Endothelial cell of umbilical vein (primary cell): ENCODE measurements around the gene SLC22A23. TPM values are rescaled to one million over a fixed set of nuclear protein-coding genes. Genes with fewer than 3 reads are reported as not detected.
A peak's percentile ranks its signal among the peaks of the same experiment; 100 is the strongest.

Source experiments
- BruUV-seq: library from RNA; stranded (reverse); fragments of 400-500 nt; replicated peaks from 2 replicates; lab custom pipeline; 2021; lab: Mats Ljungman, UMichigan
- CTCF ChIA-PET: fragments of 300-600, 350-600 bp; sonication (Branson Sonifier 250); formaldehyde crosslinking; loops from one replicate; lab custom pipeline; 2021; ENCODE audit warnings: antibody characterized with exemption, inconsistent platforms; lab: Charles Lee
- POLR2A ChIA-PET: fragments of 300-600, 350-600 bp; sonication (Branson Sonifier 250); formaldehyde crosslinking; loops from one replicate; lab custom pipeline; 2021; ENCODE audit warnings: antibody characterized with exemption, inconsistent platforms; lab: Charles Lee
- DNase-seq: peaks from one replicate; pipeline ENCODE4 v3.0.0-alpha.2; 2011; ENCODE audit warnings: low read depth, low spot score
- FAIRE-seq: peaks from 2 replicates; lab custom pipeline; 2011; peaks lifted over from hg19 to GRCh38; lab: Jason Lieb, UNC
- H2AFZ ChIP-seq: 2 replicates; pipeline ENCODE4 v1.6.0; 2012; ENCODE audit warnings: low read depth, low read length, control low read depth, inconsistent platforms
- H3K27ac ChIP-seq: 2 replicates; pipeline ENCODE4 v1.5.1; 2011; ENCODE audit warnings: low read depth, mild to moderate bottlenecking, control low read depth, low read length, moderate library complexity; ENCODE audit not compliant: insufficient read depth
- H3K27me3 ChIP-seq, 2 experiments: 2 replicates each; pipeline versions ENCODE4 v1.6.0 to v1.6.1; 2011; ENCODE audit warnings: low read length in 2 of 2, mixed read lengths in 1 of 2; ENCODE audit not compliant: control insufficient read depth in 2 of 2, insufficient read depth in 2 of 2
- H3K36me3 ChIP-seq, 2 experiments: 2 replicates in 1 of 2; 3 replicates in 1 of 2; pipeline ENCODE4 v1.5.1; 2011; ENCODE audit warnings: low read length in 2 of 2, mild to moderate bottlenecking in 1 of 2, moderate library complexity in 1 of 2; ENCODE audit not compliant: control insufficient read depth in 2 of 2, insufficient read depth in 2 of 2; ENCODE audit errors: extremely low read depth in 1 of 2
- H3K4me1 ChIP-seq: 3 replicates; pipeline ENCODE4 v1.5.1; 2011; ENCODE audit warnings: mild to moderate bottlenecking, low read length; ENCODE audit not compliant: control insufficient read depth, insufficient read depth; ENCODE audit errors: extremely low read depth
- H3K4me2 ChIP-seq: 2 replicates; pipeline ENCODE4 v1.6.1; 2011; ENCODE audit warnings: low read length, control low read depth, mixed read lengths; ENCODE audit not compliant: insufficient read depth
- H3K4me3 ChIP-seq, 3 experiments: fragments of 200-600 bp in 1 of 3; sonication (generic), shearing (Covaris generic) in 1 of 3; replicated peaks in 1 of 3; 2 replicates each; pipeline ENCODE4 v1.5.1; 2011 to 2016; ENCODE audit warnings: control low read depth in 3 of 3, low read length in 3 of 3, mild to moderate bottlenecking in 2 of 3, inconsistent platforms in 1 of 3, low read depth in 1 of 3, moderate library complexity in 1 of 3; ENCODE audit not compliant: insufficient read depth in 1 of 3
- H3K79me2 ChIP-seq: 2 replicates; pipeline ENCODE4 v1.6.0; 2012; ENCODE audit warnings: low read length, inconsistent platforms; ENCODE audit not compliant: control insufficient read depth, insufficient read depth
- H3K9ac ChIP-seq: replicated peaks from 2 replicates; pipeline ENCODE3; 2011; ENCODE audit warnings: low read length, control low read depth; ENCODE audit not compliant: insufficient read depth; ENCODE audit errors: extremely low read depth
- H3K9me1 ChIP-seq: replicated peaks from 3 replicates; pipeline ENCODE4 v1.6.0; 2011; ENCODE audit warnings: mild to moderate bottlenecking, low read length; ENCODE audit not compliant: control insufficient read depth, insufficient read depth; ENCODE audit errors: extremely low read depth
- H3K9me3 ChIP-seq: replicated peaks from 2 replicates; pipeline ENCODE4 v1.5.1; 2012; ENCODE audit warnings: low read length, inconsistent platforms; ENCODE audit not compliant: control insufficient read depth, insufficient read depth
- H4K20me1 ChIP-seq: replicated peaks from 2 replicates; pipeline ENCODE3; 2011; ENCODE audit warnings: mild to moderate bottlenecking, low read length; ENCODE audit not compliant: control insufficient read depth, insufficient read depth; ENCODE audit errors: extremely low read depth
- EZH2 ChIP-seq: IDR thresholded peaks from 2 replicates; pipeline ENCODE4 v1.6.1; 2012; ENCODE audit warnings: borderline replicate concordance, low read depth, mild to moderate bottlenecking, moderate library complexity, low read length, inconsistent platforms; ENCODE audit not compliant: severe bottlenecking
- FOS ChIP-seq: IDR thresholded peaks from 2 replicates; pipeline ENCODE4 v1.6.1; 2011; ENCODE audit warnings: mild to moderate bottlenecking, low read length, moderate library complexity, borderline replicate concordance; ENCODE audit not compliant: insufficient read depth
- GATA2 ChIP-seq: IDR thresholded peaks from 2 replicates; pipeline ENCODE4 v1.7.0; 2011; ENCODE audit warnings: low read depth, mild to moderate bottlenecking, moderate library complexity, mixed read lengths, low read length; ENCODE audit not compliant: insufficient read length, insufficient read depth
- JUN ChIP-seq: IDR thresholded peaks from 2 replicates; pipeline ENCODE4 v1.6.1; 2011; ENCODE audit warnings: borderline replicate concordance, low read depth; ENCODE audit not compliant: insufficient read length, insufficient read depth
- MYC ChIP-seq: IDR thresholded peaks from one replicate; pipeline ENCODE4 v1.6.1; 2011; ENCODE audit warnings: mild to moderate bottlenecking, low read depth, low read length
- POLR2A ChIP-seq: IDR thresholded peaks from 2 replicates; pipeline ENCODE4 v1.6.1; 2012; ENCODE audit warnings: low read depth, mild to moderate bottlenecking, control low read depth, low read length
- POLR2AphosphoS5 ChIP-seq: IDR thresholded peaks from 2 replicates; pipeline ENCODE4 v1.6.1; 2012; ENCODE audit warnings: low read depth, mild to moderate bottlenecking, control low read depth, low read length, moderate library complexity; ENCODE audit not compliant: insufficient read depth
- dilution Hi-C: fragments of 300-500 bp; cut with MboI; formaldehyde crosslinking; loops from one replicate; pipeline ENCODE4 v1.15.0; 2019; ENCODE audit warnings: low sequenced_read_pairs; ENCODE audit not compliant: extremely low pct_ligation_motif_present
- intact Hi-C: fragments of 100-400 bp; cut with micrococcal nuclease; formaldehyde crosslinking; loops from one replicate; pipeline ENCODE4 v1.10.0; 2022
- polyA plus RNA-seq, 4 experiments: library from polyadenylated mRNA; depleted of rRNA in 3 of 4; stranded (reverse) in 3 of 4; unstranded in 1 of 4; fragments of >200 nt; gene quantifications; 2 replicates each; pipeline versions ENCODE4 v1.2.1 to v1.2.3, GENCODE V29; 2011 to 2012; ENCODE audit warnings: missing spikeins in 1 of 4
- total RNA-seq: library from RNA; stranded (reverse); gene quantifications from 2 replicates; pipeline ENCODE4 v1.2.3, GENCODE V29; 2021
- TF ChIP-seq, protein P1 (sequence below), 2 donors: IDR thresholded peaks; 1 replicate in 1 of 2; 2 replicates in 1 of 2; pipeline ENCODE4 v1.5.1; 2011; ENCODE audit warnings: low read length in 2 of 2, mild to moderate bottlenecking in 2 of 2, moderate library complexity in 2 of 2, control low read depth in 1 of 2, inconsistent platforms in 1 of 2, low read depth in 1 of 2; ENCODE audit not compliant: insufficient read depth in 1 of 2; ENCODE audit errors: extremely low read depth in 1 of 2
- TF ChIP-seq, protein P2 (sequence below): IDR thresholded peaks from 2 replicates; pipeline ENCODE4 v1.6.1; 2011; ENCODE audit not compliant: insufficient read depth, insufficient read length

SLC22A23 gene
- total and polyA plus RNA-seq, 2 donors (not counting 3 experiments of a cell fraction or from before 2014, with no cell fraction given): 4.2 to 14.3 TPM

DNA sequence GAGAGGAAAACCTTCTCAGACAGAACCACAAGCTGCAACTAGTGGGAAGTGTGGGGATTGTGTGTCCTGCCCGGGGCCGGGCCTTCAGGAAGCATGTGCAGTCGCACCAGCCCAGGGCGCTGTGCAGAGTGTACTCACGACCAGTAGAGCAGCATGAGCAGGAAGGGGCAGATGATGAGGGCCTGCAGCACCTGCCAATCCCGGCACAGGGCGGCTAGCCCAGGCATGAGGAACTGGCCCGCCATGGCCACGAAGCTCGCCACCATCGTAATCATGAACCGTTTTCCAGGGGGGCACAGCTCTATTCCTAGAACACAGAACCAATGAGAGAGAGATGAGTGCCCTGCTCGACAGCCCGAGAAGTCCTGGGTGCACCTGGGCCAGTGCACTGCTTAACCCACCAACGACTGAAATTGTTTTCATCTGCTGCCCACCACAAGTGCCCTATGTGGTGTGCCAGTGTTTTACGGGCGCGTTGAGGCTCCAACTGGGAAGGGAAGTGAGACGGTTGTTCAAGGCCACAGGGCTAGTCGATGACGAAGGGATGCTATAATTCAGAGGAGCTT lies 133.1 kb downstream of the SLC22A23 start:
- H4K20me1 ChIP-seq: no peaks in the 10 kb centered on the region
- intact Hi-C loops (loop anchor here (1.0 to 2.0 kb wide), 5 partner anchors 31 to 589 kb away; partner anchors contain the start of genes PSMG4 and SLC22A23), dilution Hi-C loops (no loop called here)
- no peaks in the 10 kb centered on the region for H3K27me3 ChIP-seq
- H3K9me1 ChIP-seq: no peaks in the 10 kb centered on the region
- no peaks in the 10 kb centered on the region for H3K79me2 ChIP-seq
- ChIA-PET CTCF (interaction anchor here (1.0 to 2.2 kb wide), 8 partner anchors 10 to 684 kb away, joined by 3 to 10 read pairs (median 4); no protein-coding TSS in a partner anchor), POLR2A (interaction anchor here (0.8 to 2.0 kb wide), 2 partner anchors 31 to 42 kb away, joined by 3 to 10 read pairs; no protein-coding TSS in a partner anchor)
- H3K4me3 ChIP-seq: no peak overlapping the region
- no peak for FAIRE-seq
- no peaks in the 10 kb centered on the region for H3K36me3 ChIP-seq
- peaks cover 23% of the 10 kb centered on the region for H3K4me1 ChIP-seq
- peak overlapping the region; percentile 4 for H3K9ac ChIP-seq
- H2AFZ ChIP-seq: peak overlapping the region; percentile 13
- TF ChIP-seq POLR2AphosphoS5 (no peak), FOS (no peak), GATA2 (no peak), POLR2A (no peak), JUN (no peak), EZH2 (no peak), MYC (no peak)
- TF ChIP-seq, protein P1, sequence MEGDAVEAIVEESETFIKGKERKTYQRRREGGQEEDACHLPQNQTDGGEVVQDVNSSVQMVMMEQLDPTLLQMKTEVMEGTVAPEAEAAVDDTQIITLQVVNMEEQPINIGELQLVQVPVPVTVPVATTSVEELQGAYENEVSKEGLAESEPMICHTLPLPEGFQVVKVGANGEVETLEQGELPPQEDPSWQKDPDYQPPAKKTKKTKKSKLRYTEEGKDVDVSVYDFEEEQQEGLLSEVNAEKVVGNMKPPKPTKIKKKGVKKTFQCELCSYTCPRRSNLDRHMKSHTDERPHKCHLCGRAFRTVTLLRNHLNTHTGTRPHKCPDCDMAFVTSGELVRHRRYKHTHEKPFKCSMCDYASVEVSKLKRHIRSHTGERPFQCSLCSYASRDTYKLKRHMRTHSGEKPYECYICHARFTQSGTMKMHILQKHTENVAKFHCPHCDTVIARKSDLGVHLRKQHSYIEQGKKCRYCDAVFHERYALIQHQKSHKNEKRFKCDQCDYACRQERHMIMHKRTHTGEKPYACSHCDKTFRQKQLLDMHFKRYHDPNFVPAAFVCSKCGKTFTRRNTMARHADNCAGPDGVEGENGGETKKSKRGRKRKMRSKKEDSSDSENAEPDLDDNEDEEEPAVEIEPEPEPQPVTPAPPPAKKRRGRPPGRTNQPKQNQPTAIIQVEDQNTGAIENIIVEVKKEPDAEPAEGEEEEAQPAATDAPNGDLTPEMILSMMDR (IDR thresholded peaks at IDR 0.05; ENCODE audit: extremely low read depth in 1 of 2, insufficient read depth in 1 of 2, low read depth in 1 of 2, low read length in 2 of 2): no peak
- TF ChIP-seq, protein P2, sequence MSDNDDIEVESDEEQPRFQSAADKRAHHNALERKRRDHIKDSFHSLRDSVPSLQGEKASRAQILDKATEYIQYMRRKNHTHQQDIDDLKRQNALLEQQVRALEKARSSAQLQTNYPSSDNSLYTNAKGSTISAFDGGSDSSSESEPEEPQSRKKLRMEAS: no peak
- H3K27ac ChIP-seq: peak overlapping the region; percentile 89
- no peaks in the 10 kb centered on the region for H3K9me3 ChIP-seq
- no peak for DNase-seq
- TSS peak; percentile 79 for BruUV-seq
- H3K4me2 ChIP-seq: no peak overlapping the region
